Astrocyte (in vitro differentiated cells and primary cell): ENCODE results near the gene DDT.

ENCODE experiments used
- CTCF ChIP-seq: IDR thresholded peaks from 2 replicates; pipeline ENCODE4 v1.5.1; 2011; ENCODE audit warnings: low read depth, mild to moderate bottlenecking, inconsistent platforms, low read length, moderate library complexity; ENCODE audit not compliant: insufficient read depth
- EZH2 ChIP-seq: IDR thresholded peaks from 2 replicates; pipeline ENCODE4 v1.6.1; 2012; ENCODE audit warnings: mild to moderate bottlenecking, low read length, inconsistent platforms; ENCODE audit not compliant: insufficient read depth

GRCh38 chr22:24006207-24006913, 32.1 kb upstream of the DDT start:
- TF ChIP-seq CTCF (no peak), EZH2 (no peak)
